ENCODE results near the gene TPP2. TPM values are rescaled to one million over a fixed set of nuclear protein-coding genes. Genes with fewer than 3 reads are reported as not detected.

Gene TPP2
- total and polyA plus RNA-seq, 9 of the 15 experiments (the other 6 are each of a cell fraction or from before 2014, with no cell fraction given): 18.8 to 87.7 (median 55.9) TPM

DNA sequence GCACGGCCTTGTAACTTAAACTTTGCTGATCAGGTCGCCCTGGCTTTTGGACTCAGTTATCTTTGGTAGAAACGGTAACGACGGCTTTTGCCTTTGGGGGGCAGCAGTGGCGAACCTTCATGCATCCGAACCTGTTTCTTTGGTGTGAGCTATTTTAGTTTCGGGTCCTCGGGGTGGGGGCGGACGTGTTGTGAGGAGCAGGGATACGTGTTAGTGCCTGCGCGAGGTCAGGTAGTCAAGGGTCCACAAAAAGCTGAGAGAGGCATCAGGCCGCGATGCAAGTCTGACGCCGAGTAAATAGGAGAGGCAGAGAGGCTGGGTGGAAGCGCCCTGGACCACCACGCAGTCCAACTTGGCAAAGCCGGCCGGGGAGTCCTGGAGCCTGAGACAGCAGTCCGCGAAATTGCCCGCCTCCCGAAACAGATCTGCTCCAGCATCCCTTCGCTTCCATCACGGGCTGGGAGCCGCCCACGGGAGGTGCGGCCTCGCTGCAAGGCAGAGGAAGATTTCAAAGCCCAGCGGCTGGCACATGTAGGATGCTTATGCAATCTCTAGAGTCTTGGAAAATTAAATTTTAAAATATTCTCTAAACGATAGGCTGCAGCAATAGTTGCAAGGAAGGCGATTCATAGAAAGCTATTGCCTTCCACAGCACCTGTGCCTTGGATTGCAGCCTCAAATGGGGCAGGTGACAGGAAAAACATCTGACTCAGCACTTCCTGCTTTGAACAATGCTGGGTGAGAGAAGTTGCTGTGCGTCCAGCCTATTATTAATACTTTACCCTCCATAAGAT is 4.6 kb upstream of the TPP2 start (continued):
- TF ChIP-seq, protein P1, sequence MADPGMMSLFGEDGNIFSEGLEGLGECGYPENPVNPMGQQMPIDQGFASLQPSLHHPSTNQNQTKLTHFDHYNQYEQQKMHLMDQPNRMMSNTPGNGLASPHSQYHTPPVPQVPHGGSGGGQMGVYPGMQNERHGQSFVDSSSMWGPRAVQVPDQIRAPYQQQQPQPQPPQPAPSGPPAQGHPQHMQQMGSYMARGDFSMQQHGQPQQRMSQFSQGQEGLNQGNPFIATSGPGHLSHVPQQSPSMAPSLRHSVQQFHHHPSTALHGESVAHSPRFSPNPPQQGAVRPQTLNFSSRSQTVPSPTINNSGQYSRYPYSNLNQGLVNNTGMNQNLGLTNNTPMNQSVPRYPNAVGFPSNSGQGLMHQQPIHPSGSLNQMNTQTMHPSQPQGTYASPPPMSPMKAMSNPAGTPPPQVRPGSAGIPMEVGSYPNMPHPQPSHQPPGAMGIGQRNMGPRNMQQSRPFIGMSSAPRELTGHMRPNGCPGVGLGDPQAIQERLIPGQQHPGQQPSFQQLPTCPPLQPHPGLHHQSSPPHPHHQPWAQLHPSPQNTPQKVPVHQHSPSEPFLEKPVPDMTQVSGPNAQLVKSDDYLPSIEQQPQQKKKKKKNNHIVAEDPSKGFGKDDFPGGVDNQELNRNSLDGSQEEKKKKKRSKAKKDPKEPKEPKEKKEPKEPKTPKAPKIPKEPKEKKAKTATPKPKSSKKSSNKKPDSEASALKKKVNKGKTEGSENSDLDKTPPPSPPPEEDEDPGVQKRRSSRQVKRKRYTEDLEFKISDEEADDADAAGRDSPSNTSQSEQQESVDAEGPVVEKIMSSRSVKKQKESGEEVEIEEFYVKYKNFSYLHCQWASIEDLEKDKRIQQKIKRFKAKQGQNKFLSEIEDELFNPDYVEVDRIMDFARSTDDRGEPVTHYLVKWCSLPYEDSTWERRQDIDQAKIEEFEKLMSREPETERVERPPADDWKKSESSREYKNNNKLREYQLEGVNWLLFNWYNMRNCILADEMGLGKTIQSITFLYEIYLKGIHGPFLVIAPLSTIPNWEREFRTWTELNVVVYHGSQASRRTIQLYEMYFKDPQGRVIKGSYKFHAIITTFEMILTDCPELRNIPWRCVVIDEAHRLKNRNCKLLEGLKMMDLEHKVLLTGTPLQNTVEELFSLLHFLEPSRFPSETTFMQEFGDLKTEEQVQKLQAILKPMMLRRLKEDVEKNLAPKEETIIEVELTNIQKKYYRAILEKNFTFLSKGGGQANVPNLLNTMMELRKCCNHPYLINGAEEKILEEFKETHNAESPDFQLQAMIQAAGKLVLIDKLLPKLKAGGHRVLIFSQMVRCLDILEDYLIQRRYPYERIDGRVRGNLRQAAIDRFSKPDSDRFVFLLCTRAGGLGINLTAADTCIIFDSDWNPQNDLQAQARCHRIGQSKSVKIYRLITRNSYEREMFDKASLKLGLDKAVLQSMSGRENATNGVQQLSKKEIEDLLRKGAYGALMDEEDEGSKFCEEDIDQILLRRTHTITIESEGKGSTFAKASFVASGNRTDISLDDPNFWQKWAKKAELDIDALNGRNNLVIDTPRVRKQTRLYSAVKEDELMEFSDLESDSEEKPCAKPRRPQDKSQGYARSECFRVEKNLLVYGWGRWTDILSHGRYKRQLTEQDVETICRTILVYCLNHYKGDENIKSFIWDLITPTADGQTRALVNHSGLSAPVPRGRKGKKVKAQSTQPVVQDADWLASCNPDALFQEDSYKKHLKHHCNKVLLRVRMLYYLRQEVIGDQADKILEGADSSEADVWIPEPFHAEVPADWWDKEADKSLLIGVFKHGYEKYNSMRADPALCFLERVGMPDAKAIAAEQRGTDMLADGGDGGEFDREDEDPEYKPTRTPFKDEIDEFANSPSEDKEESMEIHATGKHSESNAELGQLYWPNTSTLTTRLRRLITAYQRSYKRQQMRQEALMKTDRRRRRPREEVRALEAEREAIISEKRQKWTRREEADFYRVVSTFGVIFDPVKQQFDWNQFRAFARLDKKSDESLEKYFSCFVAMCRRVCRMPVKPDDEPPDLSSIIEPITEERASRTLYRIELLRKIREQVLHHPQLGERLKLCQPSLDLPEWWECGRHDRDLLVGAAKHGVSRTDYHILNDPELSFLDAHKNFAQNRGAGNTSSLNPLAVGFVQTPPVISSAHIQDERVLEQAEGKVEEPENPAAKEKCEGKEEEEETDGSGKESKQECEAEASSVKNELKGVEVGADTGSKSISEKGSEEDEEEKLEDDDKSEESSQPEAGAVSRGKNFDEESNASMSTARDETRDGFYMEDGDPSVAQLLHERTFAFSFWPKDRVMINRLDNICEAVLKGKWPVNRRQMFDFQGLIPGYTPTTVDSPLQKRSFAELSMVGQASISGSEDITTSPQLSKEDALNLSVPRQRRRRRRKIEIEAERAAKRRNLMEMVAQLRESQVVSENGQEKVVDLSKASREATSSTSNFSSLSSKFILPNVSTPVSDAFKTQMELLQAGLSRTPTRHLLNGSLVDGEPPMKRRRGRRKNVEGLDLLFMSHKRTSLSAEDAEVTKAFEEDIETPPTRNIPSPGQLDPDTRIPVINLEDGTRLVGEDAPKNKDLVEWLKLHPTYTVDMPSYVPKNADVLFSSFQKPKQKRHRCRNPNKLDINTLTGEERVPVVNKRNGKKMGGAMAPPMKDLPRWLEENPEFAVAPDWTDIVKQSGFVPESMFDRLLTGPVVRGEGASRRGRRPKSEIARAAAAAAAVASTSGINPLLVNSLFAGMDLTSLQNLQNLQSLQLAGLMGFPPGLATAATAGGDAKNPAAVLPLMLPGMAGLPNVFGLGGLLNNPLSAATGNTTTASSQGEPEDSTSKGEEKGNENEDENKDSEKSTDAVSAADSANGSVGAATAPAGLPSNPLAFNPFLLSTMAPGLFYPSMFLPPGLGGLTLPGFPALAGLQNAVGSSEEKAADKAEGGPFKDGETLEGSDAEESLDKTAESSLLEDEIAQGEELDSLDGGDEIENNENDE (IDR thresholded peaks at IDR 0.05; ENCODE audit: low read depth, low read length): no peak
- TF ChIP-seq CXXC5 (CRISPR knock-in tag; IDR thresholded peaks at IDR 0.05): no peak
- peak; percentile 65 for TF ChIP-seq EGR1 (conservative IDR thresholded peaks at IDR 0.05)
- TF ChIP-seq PTRF (tag; IDR thresholded peaks at IDR 0.05): no peak
- TF ChIP-seq, protein P2, sequence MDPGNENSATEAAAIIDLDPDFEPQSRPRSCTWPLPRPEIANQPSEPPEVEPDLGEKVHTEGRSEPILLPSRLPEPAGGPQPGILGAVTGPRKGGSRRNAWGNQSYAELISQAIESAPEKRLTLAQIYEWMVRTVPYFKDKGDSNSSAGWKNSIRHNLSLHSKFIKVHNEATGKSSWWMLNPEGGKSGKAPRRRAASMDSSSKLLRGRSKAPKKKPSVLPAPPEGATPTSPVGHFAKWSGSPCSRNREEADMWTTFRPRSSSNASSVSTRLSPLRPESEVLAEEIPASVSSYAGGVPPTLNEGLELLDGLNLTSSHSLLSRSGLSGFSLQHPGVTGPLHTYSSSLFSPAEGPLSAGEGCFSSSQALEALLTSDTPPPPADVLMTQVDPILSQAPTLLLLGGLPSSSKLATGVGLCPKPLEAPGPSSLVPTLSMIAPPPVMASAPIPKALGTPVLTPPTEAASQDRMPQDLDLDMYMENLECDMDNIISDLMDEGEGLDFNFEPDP (CRISPR knock-in tag; IDR thresholded peaks at IDR 0.05): no peak
- peak; percentile 25; the same call in 1 of the 2 replicates for TF ChIP-seq PHF8 (IDR thresholded peaks at IDR 0.05; ENCODE audit: borderline replicate concordance, low read length)
- TF ChIP-seq CCAR2 (IDR thresholded peaks at IDR 0.05; ENCODE audit: low read depth, low read length): no peak
- peak; percentile 35; the same call in 1 of the 2 replicates for TF ChIP-seq POLR2A (conservative IDR thresholded peaks at IDR 0.05)
- TF ChIP-seq NFXL1 (CRISPR knock-in tag; IDR thresholded peaks at IDR 0.05): no peak

Measured in K562 (cell line).